ENCODE results near the gene MACF1. TPM values are rescaled to one million over a fixed set of nuclear protein-coding genes. Genes with fewer than 3 reads are reported as not detected.

The MACF1 gene
- total RNA-seq, 2 donors from 2014 or later, result 154 to 355 TPM

DNA sequence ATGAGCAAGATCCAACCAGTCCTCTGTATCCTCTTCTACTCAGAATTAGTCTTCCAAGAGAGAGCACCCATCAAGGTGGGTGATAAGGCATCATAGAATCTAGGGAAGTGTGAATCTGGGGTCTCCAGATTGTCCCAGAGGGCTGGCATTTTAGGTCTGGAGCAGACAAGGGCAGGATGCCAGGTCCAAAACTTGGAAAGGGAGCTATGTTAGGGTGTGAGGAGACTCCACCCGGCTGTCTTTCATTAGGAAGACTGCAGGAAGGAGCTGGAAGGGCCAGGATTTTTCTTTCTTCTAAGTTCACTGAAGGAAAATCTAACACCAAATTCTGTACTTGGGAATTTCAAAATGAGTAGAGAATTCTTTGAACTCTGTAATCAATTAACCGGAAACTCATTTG is 200.9 kb downstream of the MACF1 start:
- Histone ChIP-seq H3K36me3 (no peaks in the 10 kb centered on the region), H3K9me3 (no peaks in the 10 kb centered on the region), H3K4me1 (replicated peaks) (peaks cover 5% of the 10 kb centered on the region), H3K4me3 (no peak overlapping the region), H3K27ac (peak overlapping the region in 1 of 2 donors; percentile 34), H3K27me3 (replicated peaks; ENCODE audit: insufficient read depth) (no peaks in the 10 kb centered on the region)
- 38% methylated on average over 2 of the region's 2 CpGs for WGBS
- TF ChIP-seq POLR2A (IDR thresholded peaks at IDR 0.05) (no peak), POLR2AphosphoS5 (IDR thresholded peaks at IDR 0.05) (no peak), CTCF (IDR thresholded peaks at IDR 0.05) (no peak)
- no peak for DNase-seq (ENCODE audit: low spot score)
- intact Hi-C loops (cut with DNase I), result loop anchor here (5.0 kb wide), 2 partner anchors 138 to 213 kb away; no protein-coding TSS in a partner anchor

DNA sequence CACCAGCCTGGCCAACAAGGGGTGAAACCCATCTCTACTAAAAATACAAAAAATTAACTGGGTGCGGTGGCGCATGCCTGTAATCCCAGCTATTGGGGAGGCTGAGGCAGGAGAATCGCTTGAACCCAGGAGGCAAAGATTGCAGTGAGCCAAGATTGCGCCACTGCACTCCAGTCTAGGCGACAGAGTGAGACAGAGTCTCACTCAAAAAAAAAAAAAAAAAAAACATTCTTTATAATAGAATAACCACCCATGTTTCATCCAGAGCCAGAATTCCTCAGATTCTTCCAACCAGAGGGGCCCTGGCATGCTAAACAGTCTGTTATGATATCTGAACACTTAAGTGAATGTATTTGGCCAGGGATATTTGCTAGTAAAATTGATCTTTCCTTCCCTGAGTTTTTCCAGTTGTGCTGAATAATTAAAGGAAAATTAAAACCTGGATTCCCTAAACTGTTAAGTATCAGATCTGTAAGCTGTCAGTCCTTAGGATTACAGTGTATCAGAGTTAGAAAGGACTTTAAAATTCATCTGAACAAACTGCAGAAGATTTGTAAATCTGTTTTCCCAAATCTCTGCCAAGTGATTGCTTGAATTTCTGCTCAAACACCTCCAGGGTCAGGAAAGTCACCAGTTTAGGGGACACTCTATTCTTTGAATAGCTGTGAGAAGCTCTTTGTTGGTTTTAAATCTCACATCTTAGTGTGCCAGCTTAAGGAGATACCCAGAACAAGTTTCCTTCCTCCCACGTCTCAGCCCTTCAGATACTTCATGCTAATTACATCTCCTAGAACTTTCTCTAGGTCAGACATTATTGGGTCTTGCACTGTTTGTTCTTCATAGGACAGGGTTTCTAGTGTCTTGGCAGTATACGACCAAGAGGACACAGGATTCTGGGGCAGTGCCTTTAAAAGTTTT is 202.3 kb downstream of the MACF1 start:
- no peaks in the 10 kb centered on the region for H3K36me3 ChIP-seq
- H3K27me3 ChIP-seq (replicated peaks; ENCODE audit: insufficient read depth), result no peaks in the 10 kb centered on the region
- H3K9me3 ChIP-seq, result no peaks in the 10 kb centered on the region
- WGBS, result 52% methylated on average over 7 of the region's 7 CpGs
- no peak for DNase-seq (ENCODE audit: low spot score)
- H3K27ac ChIP-seq, result peak overlapping the region; percentile 90 to 93
- H3K4me3 ChIP-seq, result no peak overlapping the region
- TF ChIP-seq POLR2A (IDR thresholded peaks at IDR 0.05), result no peak
- no peak for TF ChIP-seq POLR2AphosphoS5 (IDR thresholded peaks at IDR 0.05)
- TF ChIP-seq CTCF (IDR thresholded peaks at IDR 0.05), result no peak
- intact Hi-C loops (cut with DNase I), result loop anchor here (5.0 kb wide), 2 partner anchors 139 to 214 kb away; no protein-coding TSS in a partner anchor
- H3K4me1 ChIP-seq (replicated peaks), result peaks cover 17% of the 10 kb centered on the region

DNA sequence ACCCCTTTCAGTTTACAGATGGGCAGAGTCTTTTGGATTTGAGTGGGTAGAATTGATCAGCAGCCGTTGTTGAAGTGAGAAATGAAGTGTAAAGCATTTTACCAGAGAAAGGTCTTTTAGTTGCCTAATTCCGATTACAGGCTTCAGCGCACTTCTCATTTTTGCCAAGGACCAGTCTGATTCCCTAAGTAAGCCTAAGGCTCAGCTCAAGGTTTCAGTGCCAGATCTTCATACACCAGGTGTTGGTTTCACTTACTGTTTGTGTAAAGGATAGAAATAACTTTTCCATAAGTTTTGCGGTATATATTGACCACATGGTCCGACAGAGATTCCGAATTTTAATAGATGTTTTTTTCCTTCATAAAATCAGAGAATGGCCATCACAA is 203.0 kb downstream of the MACF1 start:
- H3K9me3 ChIP-seq, result no peaks in the 10 kb centered on the region
- peak overlapping the region; percentile 90 to 93 for H3K27ac ChIP-seq
- no peaks in the 10 kb centered on the region for H3K27me3 ChIP-seq (replicated peaks; ENCODE audit: insufficient read depth)
- TF ChIP-seq POLR2AphosphoS5 (IDR thresholded peaks at IDR 0.05), result no peak
- TF ChIP-seq POLR2A (IDR thresholded peaks at IDR 0.05), result no peak
- TF ChIP-seq CTCF (IDR thresholded peaks at IDR 0.05), result no peak
- H3K4me3 ChIP-seq, result peak overlapping the region in 1 of 2 donors; percentile 79
- peaks cover 17% of the 10 kb centered on the region for H3K4me1 ChIP-seq (replicated peaks)
- WGBS, result 44% methylated on average over 6 of the region's 6 CpGs
- H3K36me3 ChIP-seq, result no peaks in the 10 kb centered on the region
- intact Hi-C loops (cut with DNase I), result loop anchor here (5.0 kb wide), 2 partner anchors 140 to 215 kb away; no protein-coding TSS in a partner anchor
- no peak for DNase-seq (ENCODE audit: low spot score)

- Histone ChIP-seq H3K9me3 (no peaks in the 10 kb centered on the region), H3K4me1 (replicated peaks) (peaks cover 19% of the 10 kb centered on the region), H3K27me3 (replicated peaks; ENCODE audit: insufficient read depth) (no peaks in the 10 kb centered on the region), H3K36me3 (no peaks in the 10 kb centered on the region), H3K4me3 (peak overlapping the region; percentile 71 to 79), H3K27ac (peak overlapping the region; percentile 90 to 93)
- intact Hi-C loops (cut with DNase I), result loop anchor here (5.0 kb wide), 2 partner anchors 141 to 216 kb away; no protein-coding TSS in a partner anchor
- WGBS, result 8% methylated on average over 28 of the region's 38 CpGs
- DNase-seq (ENCODE audit: low spot score), result no peak
- TF ChIP-seq POLR2AphosphoS5 (IDR thresholded peaks at IDR 0.05) (no peak), CTCF (IDR thresholded peaks at IDR 0.05) (peak in 1 of 4 experiments; percentile 10), POLR2A (IDR thresholded peaks at IDR 0.05) (peak; percentile 74)
Measured at GRCh38 chr1:39407896-39408640, 203.6 kb downstream of the MACF1 start.

Data from prostate gland (tissue), 2 donors.